HG02623 (cell line): ENCODE results near the gene ZNHIT3.
"Not testable (repeated sequence)": the region's sequence is repeated elsewhere in the genome, so short reads cannot be mapped to it uniquely, and the experiment has no call there.

Experiments used
- ATAC-seq: cut with Tn5 transposase; IDR thresholded peaks from one replicate; pipeline ENCODE4 v1.9.1; 2021; ENCODE audit warnings: moderate library complexity; ENCODE audit not compliant: unreplicated experiment

ZNHIT3 gene

DNA sequence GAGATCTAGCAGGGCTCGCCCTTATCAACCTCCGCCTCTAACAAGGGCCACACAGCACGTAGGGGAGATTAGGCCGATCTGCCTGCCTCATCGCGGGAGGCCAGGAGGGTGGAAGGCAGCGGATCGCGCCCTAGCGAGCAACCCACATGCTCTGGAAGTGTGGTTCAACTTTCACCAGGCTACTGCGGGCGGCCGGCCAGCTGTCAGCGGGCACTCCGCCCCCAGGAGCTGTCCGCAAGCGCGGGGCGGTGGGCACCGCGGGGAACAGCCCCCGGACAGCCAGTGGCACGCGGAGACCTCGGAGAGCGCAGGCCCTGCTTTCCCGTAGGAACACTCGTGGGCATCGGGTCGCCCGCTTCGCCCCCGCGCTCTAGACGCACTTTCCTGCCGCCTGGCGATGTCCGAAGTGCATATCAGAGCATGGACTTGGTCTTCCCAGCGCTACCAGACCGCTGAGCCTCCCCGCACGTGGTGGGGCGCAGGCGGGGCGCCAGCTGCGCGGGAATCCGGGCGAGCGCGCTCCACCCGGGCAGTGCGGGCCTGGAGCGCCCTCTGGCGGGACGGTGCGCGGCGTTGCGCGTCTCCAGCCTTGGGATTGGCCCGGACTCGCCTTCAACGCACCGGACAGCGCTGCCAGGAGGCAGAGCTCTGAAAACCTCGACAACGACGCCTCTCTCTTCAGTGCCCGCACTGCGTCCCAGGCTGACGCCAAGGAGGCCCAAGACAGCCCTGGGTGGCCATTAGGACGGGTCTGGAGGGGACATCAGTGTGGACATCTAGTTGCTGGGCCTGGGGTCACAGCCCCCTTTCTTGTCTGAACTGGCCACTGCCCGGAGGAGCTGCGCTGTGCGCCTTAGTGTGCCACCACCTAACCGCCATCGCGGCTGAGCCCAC is 3.6 kb upstream of the ZNHIT3 start:
- no peak for ATAC-seq

GRCh38 chr17:36484021-36484420 is 2.5 kb upstream of the ZNHIT3 start:
- not testable (repeated sequence) for ATAC-seq

DNA sequence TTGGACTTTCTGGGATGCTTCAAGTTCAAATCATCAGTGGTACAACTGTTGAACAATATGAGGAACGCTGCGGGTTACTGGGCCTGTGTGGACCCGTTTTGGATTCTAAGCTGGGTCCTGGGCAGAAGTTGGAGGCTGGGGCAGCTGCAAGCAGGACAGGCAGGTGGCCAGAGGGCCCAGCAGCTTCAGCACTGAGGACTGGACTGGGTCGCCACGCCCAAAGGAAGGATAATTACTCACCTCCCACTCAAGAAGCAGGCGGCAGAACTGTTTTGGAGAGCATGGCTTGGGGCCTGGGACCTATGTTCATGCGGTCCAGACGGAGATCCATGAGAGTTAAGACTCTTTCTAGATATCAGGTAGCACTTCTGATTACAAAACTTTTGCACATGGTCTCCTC is 1.5 kb upstream of the ZNHIT3 start:
- no peak for ATAC-seq

DNA sequence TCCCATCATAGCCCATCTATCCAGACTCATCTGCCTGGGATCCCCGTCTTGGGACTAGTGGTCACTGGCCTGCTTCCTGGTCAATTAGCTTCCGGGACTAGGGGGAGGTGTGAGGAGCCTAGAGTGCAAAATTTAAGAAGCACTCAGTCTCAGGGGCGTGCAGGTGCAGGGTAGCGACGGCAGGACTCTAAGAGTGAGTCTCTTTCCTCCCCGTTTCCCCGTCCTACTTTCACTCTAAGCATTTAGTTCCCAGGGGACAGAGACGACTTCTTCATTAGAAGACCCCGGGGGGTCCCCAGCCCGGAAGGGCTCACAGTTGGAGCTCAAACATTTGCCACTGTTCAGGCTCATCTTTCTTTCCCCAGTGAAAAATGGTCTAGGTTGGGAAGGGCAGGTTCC is 677 bp upstream of the ZNHIT3 start:
- no peak for ATAC-seq

GRCh38 chr17:36493956-36494355 is 7.5 kb downstream of the ZNHIT3 start:
- no peak for ATAC-seq

GRCh38 chr17:36494674-36495073 is 8.2 kb downstream of the ZNHIT3 start:
- ATAC-seq, result no peak

GRCh38 chr17:36495076-36495578 is 8.6 kb downstream of the ZNHIT3 start:
- ATAC-seq, result no peak

DNA sequence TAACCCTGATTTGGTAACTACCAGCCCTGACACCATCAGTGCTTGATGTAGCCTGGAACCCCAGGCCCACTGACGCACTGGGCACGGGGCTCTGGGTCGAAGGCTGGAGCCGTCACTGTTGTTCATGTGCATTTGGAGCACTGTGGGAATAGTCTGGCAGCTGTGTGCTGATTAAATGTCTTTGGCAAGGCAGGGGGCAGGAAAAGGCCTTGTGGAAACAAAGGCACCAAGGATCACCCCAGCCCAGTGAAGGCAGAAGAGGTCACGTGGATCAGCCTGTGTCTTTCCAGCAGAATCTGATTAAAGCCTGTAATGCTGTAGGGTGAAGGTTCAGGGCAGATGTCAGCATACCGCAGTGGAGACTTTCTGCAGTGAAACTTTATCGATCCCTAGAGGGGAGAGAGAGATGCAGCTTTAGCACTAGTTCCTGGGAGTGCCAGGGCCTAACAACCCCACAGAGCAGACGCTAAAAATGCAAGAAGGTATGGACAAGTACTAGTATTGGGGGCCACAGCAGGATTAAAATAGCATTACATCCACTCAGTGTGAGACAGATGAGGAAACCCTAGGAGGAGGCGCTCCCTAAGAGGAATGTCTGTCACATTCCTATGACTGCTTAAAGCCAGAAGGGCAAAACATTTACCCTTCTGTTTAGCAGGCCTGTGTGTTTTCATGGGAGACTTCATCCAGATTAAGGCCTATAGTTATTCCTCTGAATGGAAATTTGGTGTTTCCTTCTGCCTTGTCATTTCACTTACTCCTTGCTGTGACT is 9.7 kb downstream of the ZNHIT3 start:
- ATAC-seq, result no peak

- no peak for ATAC-seq
These were observed 11.7 kb downstream of the ZNHIT3 start for GRCh38 chr17:36498155-36498554.

GRCh38 chr17:36498560-36499300 is 12.2 kb downstream of the ZNHIT3 start:
- no peak for ATAC-seq

DNA sequence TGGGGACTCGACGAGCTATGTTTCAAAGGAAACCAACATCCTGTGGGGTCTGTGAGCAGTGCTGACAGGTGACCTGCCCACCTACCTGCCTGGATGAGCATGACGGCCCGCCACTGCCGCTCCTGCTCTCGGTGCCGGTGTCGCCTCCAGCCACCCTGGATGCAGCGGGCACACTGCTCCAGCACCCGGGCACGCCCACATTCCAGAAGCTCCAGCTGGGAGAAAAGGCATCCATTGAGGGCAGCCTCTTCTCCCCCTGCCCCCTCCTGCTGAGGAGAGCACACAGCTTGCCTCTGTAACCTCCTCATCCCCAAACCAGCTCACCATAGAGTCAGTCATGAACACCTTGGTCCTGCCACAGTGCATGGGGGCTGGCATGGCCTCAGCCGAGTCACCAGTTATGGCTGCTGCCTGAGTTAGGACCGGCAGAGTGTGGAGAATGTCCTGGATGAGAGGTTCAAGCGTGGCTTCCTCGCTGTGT is 14.3 kb downstream of the ZNHIT3 start:
- no peak for ATAC-seq

DNA sequence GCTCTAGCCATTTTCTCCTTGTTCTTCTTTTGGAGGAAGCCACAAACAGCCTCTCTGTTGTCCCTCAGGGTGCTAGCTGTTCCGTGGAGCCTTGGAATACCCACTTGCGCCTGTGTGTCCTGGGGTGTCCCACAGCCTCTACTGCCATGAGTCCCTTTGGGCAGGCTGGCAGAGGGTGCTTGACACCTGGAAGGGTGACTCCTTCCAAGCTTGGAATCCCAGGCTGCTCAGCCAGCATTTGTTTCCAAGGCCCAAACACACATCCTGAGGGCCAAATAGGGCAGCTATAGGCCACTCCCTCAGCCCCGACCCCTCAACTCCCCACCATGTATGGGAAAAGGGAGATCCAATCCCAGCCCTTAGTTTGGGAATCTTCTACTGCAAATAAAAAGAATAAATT is 14.9 kb downstream of the ZNHIT3 start:
- no peak for ATAC-seq

GRCh38 chr17:36501963-36502362 is 15.5 kb downstream of the ZNHIT3 start:
- ATAC-seq, result no peak

DNA sequence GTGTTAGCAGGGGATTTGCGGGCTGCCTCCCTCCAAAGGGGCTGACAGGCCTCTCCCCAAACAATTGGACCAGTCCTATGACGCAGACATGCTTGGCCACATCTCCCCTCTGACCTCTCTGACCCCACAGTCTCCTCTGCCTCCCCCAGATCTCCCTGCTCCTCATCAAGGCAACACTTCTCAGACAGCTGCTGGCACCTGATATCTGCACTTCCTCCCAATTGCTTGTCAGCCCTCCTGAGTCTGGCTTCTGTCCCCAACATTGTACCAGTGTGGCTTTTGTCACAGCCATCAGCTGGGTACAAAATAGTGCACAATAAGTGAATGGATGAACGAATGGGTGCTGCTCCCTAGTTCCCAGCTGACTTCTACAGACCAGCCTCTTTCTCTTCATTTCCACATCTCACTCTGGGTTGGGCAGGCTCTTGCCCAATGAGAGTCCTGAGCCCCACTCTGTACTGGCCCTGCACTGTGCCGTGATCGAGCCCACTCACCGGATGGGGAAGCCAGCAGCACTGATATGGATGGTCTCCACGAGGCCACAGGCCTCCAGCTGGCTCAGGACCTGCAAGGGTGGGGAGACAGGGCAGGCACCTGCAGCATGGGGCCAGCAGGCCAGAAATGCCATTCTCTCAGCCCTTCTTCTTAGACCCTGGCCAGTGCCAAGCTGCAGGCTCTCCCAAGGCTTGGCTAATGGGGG is 17.1 kb downstream of the ZNHIT3 start:
- ATAC-seq, result no peak

- no peak for ATAC-seq
These were observed 17.7 kb downstream of the ZNHIT3 start for GRCh38 chr17:36504156-36504545.

GRCh38 chr17:36505171-36505570 is 18.7 kb downstream of the ZNHIT3 start:
- ATAC-seq, result no peak

GRCh38 chr17:36506249-36506826 is 19.9 kb downstream of the ZNHIT3 start:
- ATAC-seq, result no peak

DNA sequence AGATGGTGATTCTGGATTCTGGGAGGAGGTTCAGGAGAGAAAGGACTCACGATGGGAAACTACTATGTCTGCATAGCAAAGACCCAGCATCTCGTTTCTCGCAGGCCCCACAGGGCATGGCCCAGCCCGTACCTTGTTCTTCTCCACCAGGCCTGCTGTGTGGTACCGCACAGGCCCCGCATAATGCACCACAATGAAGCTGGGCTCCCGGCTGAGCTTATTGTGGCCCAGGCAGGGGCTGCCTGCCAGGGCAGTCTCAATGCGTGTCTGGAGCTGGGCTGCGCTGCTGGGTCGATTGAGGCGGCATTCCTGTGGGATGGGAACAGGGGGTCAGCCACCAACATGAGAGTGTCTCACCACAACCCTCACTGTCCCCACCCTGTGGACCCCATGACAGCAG is 20.4 kb downstream of the ZNHIT3 start:
- no peak for ATAC-seq

- no peak for ATAC-seq
These were observed 20.8 kb downstream of the ZNHIT3 start for GRCh38 chr17:36507266-36507665.

GRCh38 chr17:36508439-36508838 is 22.0 kb downstream of the ZNHIT3 start:
- not testable (repeated sequence) for ATAC-seq
